ENCODE data around the gene PIMREG.

Gene PIMREG

GRCh38 chr17:6439951-6440350 lies 4.3 kb upstream of the PIMREG start:
- no peak for DNase-seq (ENCODE audit: low read depth)

- DNase-seq (ENCODE audit: low read depth), result no peak
Observed at GRCh38 chr17:6442775-6443174, 1.5 kb upstream of the PIMREG start.

- DNase-seq (ENCODE audit: low read depth), result no peak
Observed at GRCh38 chr17:6444571-6445335, 498 bp downstream of the PIMREG start.

- DNase-seq (ENCODE audit: low read depth), result no peak
Observed at GRCh38 chr17:6446516-6447100, 2.4 kb downstream of the PIMREG start.

GRCh38 chr17:6448473-6448872 lies 4.2 kb downstream of the PIMREG start:
- DNase-seq (ENCODE audit: low read depth), result no peak

DNA sequence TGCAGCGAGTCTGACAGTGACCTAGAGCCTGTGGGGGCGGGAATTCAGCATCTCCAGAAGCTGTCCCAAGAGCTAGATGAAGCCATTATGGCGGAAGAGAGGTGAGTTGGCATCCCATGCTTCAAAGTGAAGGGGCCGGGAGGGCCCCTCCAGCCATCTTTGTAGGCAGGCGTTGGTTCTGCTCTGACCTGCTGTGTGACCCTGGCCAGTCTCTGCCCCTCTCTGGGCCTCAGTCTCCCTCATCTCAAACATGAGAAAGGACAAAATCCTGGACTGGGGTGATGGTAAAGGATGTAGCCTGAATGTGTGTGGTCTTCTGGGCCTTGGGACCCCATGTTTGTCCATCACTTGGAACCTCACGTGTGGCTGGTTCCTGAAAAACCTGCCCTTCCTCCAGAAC lies 5.1 kb downstream of the PIMREG start:
- no peak for DNase-seq (ENCODE audit: low read depth)

DNA sequence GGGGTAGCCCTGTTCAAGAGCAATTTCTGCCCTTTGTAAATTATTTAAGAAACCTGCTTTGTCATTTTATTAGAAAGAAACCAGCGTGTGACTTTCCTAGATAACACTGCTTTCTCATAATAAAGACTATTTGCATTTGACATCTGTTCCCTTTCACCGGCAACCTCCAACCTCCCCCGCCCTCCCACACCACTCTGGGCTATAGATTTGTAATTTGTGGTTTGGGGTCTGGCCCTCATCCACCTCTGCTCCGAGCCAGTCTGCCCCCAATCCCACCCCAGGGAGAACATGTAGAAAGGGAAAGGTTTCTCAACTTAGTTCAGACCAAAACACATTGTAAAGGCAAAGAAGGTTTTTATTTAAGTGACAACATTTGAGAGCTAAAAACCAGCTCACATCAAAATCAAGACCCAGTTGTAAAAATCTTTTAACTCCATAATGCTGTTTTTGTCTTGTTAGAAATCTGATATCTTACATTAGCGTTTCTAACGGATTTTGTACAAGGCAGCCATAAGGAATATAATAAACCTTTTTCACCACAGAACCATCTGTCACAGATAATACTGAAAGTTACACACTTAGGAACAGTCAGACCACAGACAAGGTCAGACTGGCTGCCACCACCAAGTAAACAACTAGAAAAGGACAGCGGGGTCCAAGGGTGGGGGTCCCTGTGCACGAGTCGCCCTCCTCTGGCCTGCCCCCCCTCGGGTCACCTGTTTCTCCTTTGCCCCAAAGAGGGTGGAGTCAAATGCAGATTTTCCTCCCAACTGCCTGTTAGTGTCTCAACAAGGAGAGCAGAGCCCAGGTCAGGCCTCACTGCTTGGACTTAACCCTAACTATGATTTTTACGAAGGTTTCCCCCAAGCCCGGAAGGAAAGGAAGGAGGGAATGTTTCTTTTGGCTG lies 6.9 kb downstream of the PIMREG start:
- DNase-seq (ENCODE audit: low read depth), result no peak

DNA sequence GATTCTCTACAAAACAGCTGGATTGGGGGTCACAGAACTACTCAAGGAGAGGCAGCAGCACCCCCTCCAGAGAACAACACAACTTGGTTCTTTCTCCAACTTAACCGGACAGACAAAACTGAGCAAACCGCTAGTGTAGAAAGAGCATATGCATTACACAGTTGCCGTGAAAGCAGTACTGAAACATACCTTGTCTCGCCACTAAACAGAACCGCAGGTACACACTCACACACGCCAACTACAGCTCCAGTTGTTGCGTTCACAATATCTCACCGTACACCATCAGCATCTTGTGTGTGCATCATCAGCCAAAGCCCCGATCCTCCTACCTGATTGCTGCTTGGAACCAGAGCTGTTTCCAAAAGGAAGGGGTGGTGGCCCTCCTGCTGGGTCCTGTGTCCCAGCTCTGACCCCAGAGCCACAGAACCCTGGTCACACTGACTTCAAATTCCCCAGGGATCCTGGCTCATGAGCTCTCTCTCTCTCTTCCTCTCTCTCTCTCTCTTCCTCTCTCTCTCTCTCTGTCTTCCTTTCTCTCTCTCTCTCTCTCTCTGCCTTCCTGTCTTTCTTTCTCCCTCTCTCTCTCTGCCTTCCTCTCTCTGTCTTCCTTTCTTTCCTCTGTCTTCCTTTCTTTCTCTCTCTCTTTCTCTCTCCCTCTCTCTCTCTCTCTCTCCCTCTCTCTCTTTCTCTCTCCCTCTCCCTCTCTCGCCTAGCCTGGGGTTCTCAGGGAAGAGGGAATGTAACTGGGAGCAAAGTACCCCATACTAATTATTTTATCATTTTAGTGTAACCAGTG lies 8.4 kb downstream of the PIMREG start:
- DNase-seq (ENCODE audit: low read depth), result no peak

GRCh38 chr17:6453279-6454024 lies 9.2 kb downstream of the PIMREG start:
- no peak for DNase-seq (ENCODE audit: low read depth)

DNA sequence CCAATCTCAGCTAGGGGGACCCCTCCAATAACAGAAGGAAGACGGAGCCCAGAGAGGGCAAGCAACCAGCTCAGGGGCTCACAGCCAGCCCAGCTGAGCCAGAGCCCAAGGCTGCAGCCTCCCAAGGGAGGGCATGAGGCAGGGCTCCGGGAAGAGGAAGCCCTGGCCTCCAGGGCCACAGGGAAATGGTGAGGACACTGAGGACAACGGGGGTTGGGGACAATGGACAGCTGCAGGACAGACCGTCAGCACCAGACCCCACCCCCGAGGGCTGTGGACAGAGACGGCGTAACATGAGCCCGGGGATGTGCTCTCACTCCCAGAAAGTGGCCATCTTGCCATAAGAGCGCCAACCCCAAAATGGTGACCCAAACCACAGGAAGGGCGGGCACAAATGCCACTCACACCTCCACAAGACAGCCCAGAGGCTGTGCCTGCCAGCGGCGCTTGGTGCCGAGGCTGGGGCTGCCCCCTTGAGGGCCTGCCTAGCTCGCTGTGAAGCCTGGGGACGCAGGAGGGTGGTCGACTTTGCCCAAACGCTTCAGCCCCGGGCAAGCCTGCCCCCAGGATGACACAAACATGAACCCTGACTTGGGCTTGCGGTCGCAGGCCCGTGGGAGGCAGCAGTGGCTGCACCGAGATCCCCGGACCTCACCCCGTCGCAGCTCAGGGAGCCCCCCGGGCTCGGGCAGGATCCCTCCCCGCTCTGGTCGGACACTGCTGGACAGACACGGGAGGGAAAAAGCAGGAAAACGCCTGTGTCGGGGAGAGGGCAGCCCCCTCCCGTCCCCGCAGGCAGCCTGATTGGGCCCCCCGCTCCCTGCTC lies 10.5 kb downstream of the PIMREG start:
- DNase-seq (ENCODE audit: low read depth), result no peak

GRCh38 chr17:6455321-6455705 lies 11.1 kb downstream of the PIMREG start:
- DNase-seq (ENCODE audit: low read depth), result no peak

DNA sequence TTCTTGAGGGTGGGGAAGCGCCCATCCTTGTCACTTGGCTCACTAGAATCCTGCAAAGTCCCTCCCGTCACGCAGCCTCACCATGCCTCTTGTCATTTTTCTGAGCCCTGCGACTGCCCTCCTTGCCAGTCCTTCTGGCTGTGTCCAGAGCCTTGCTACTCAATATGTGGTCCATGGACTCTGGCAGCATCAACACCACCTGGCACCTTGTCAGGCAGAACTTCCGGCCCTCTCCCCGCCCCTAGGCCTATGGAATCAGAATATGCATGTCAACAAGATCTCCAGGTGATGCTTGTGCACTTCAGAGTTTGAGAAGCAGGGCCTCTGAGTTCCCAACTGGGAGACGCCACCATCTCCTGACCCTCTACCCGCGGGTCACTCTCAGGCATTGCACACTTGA lies 12.1 kb downstream of the PIMREG start:
- no peak for DNase-seq (ENCODE audit: low read depth)

- DNase-seq (ENCODE audit: low read depth), result no peak
Observed at GRCh38 chr17:6456914-6457687, 12.8 kb downstream of the PIMREG start.

DNA sequence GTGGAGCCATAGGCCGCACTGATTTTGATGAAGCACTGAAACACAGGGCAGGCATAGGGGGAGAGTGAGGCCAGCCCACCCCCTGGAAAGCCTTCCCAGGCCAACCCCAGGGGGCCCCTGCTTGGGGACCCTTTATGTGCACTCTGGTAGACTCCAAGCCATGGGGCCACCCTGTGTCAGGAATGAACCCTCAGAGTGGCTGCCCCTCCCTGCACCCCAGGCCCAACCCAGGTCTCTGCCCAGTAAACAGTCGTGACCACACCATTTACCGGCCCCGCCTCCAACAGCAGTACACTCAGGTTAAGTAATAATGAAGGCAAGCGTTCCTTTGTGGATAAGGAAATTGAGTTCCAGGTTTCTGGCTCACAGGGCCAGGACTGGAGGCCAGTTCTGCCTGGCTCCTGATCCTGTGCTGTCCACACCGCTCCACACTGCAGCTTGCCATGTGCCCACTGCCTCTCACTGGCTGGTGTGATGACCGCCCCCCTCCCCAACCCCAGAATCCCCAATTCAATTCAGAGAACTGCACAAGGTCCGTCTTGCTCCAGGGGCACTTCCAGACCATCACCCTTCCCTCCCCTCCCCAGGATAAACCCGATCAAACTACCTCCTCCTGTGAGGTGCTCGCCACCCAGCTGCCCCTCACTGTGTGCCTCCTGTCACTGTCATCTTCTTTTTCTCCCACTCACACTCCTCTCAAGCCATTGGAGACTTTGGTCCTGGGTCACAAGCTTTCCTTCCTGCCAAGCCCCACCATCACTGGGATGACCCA lies 13.6 kb downstream of the PIMREG start:
- no peak for DNase-seq (ENCODE audit: low read depth)

DNA sequence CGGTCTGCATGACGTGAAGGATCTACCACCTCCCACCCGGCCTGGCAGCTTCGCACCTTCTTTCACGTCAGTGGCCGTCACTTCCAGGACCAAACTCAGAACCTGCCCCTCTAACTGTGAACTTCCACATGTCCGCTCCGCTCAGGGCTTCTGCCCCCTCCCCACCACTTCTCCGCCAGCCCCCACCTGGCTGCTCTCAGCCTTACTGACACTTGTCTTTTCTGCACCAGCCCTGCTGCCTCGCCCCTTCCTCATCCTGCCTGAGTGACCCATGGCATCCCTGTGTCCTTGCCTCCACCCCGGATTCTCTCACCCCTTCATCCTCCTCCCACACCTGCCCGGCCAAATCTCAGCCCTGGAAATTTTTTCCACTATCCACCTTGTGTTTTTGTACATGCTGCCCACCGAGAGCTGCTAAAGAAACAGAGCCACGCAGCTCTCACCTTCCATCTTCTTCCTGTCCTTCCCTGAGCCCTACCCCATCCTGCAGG lies 14.2 kb downstream of the PIMREG start:
- no peak for DNase-seq (ENCODE audit: low read depth)

GRCh38 chr17:6460531-6461161 lies 16.4 kb downstream of the PIMREG start:
- DNase-seq (ENCODE audit: low read depth), result no peak

- no peak for DNase-seq (ENCODE audit: low read depth)
Observed at GRCh38 chr17:6461246-6461645, 17.0 kb downstream of the PIMREG start.
